Muscle of back (tissue), 11 donors: ENCODE measurements around the gene DIP2C. TPM values are rescaled to one million over a fixed set of nuclear protein-coding genes. Genes with fewer than 3 reads are reported as not detected.
A peak's percentile ranks its signal among the peaks of the same experiment; 100 is the strongest.
"Not testable (repeated sequence)": the region's sequence is repeated elsewhere in the genome, so short reads cannot be mapped to it uniquely, and the experiment has no call there.

Source experiments
- DNase-seq, 3 donors: peaks; one replicate each; pipeline versions ENCODE4 v3.0.0 to v3.0.0-alpha.2; 2013
- polyA plus RNA-seq, 10 donors: library from polyadenylated mRNA; unstranded; fragments of 120-200 nt; gene quantifications; one replicate each; pipeline ENCODE4 v1.2.1, GENCODE V29; 2013; ENCODE audit not compliant: insufficient read length in 10 of 10

The DIP2C gene
- polyA plus RNA-seq, 10 donors, result 23.3 to 30.9 (median 25.9) TPM

DNA sequence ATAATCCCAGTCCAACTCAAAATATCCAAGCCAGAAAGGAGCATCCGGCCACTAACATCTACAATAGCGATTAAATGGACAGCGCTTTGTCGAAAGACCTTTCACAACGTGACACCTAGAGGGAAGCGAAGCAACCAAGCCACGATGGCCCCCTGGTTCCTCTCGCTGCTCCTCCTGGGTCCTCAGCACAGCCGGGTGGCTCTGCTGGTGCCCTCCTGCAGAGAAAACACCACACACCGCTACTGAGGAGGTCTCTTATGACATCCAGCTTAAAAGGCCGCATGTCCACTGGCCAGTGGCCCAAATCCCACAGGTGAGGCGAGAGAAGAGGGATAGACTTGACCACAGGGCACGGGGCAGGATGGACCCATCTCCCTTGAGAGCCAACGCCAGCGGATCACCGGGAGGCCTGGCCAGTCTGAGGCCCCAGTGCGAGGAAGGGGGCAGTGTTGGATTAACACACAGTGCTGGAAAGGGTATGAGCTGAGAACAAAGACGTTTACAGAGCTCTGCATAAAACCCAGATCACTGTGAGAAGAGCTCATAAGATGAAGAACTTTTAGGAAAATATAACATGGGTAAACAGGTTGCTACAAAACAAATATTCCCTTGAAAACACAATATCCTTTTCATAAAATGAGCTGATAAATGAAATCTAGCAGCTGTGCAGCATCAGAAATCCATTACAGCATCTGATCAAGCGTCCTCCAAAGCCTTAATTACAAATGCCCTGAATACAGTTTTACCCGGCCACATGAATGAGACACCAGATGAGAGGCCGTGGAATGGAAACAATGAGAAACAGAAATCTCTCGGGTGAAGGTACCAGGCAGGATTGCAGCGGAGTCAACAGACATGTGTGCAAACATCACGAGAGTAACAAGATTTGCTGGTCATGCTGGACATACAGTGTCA is 236.7 kb downstream of the DIP2C start:
- DNase-seq, result no peak

DNA sequence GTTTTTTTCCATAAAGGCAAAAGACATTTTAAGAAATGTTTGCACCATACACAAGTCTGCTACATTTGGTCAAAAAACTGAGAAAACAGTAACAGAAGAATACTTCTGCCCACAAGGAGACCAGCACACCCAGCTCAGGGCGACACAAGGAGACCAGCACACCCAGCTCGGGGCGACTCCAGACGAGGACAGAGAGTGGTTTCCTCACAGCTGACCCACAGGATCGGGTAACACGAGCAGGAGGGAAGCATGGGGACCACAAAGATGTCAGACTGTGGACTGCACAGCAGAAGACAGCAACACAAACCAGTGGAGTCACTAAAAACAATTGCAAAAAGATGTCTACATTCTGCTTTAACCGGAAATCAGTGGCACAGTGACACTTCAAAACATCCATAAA is 237.6 kb downstream of the DIP2C start:
- no peak for DNase-seq

DNA sequence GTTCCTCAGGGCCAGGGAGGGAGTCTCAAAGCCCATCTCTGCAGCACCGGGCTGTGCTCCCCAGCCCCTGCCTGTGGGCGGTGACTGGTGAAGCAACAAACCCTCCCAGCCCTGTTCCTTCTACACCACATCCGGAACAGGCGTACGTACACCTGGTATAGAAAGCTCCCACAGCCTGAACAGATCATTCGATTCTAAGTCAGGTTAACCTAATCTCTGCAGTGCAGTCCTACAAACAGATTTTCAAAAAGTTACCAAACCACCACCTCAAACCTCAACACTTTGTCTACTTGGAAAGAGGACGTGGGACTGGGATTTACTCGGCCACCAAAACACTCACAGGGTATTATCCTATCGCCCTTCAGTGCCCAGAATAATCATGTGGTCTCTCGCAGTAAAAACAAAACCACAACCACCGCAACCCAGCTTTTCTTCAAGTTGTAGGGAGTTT is 238.4 kb downstream of the DIP2C start:
- no peak for DNase-seq

DNA sequence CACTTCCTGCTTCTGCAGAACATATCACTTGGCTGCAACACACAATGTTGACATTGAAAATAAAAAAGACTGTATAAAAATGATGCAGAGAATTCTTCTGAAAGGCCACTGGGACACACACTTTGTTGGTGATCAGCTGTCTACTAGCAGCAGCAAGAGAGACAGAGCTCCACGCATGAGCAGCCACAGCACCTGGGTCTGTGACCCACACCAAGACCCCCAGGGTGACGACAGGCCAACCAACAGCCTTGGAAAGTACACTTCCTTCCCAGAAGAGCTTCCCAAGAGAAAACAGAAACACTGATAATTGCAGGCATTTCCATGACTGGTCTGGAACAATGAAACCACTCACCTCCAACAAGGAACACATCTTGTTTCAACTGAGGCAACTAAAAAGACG is 239.0 kb downstream of the DIP2C start:
- DNase-seq, result no peak

DNA sequence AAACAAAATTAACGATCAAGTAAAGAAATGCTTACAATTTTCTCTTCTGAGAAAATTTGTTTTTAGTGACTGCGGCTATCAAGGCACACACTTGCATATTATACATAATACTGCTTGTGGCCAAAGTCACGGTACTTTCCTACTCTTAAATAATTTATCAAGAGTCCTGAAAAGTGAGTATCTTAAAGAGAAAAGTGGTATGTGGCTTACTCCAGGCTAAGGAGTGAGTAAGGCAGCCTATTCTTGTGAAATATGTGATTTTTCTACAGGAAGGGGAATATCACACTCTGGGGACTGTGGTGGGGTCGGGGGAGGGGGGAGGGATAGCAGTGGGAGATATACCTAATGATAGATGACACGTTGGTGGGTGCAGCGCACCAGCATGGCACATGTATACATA is 240.1 kb downstream of the DIP2C start:
- not testable (repeated sequence) for DNase-seq

DNA sequence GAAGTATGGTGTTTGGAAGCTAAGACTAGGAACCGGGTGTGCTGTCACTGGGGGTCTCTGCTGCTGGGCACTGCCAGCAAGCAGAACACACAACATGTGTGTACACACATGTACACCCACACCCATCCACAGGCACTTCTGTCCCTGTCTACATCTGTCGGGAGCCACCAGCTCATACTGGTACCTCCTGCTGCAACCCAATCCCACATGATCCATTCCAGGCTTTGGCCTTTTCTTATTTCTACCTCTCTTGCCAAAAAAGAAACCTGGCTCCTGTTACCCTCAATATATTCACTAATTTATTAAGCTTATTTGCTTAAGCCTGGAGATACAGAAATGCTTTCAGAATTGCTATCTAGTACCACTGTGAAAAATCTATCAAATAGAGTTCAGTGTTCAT is 246.0 kb downstream of the DIP2C start:
- no peak for DNase-seq

DNA sequence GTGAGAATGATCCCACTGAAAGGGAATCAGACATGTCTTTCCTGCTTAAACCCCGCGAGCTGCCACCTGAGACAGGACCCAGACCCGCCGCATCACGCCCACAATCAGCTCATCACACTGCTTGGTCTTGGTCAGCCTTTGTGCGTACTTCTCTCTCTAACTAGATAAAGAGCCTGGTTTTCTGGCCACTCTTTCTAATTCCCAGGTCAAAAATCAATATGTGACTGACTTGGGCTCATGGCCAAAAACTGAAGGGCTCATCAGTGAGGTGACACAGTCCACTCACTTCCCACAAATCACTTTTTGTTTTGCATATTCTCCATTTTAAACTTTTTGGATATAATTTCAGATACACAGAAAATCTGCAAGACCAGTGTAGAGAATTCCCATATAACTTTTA is 247.3 kb downstream of the DIP2C start:
- DNase-seq, result no peak

DNA sequence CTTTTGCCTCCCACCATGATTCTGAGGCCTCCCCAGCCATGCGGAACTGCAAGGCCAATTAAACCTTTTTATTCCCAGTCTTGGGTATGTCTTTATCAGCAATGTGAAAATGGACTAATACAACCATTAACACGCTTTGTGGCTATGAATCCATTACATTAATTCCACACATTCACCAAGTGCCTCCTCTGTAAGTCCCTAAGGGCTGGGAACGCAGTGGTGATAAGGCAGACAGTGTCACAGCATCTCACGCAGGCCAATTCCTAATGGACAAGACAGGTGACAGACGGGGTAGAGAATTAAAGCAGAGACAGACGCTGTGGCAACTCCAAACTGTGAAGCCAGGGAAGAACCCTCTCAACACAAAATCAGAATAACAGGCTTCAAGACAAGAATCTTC is 247.8 kb downstream of the DIP2C start:
- no peak for DNase-seq

DNA sequence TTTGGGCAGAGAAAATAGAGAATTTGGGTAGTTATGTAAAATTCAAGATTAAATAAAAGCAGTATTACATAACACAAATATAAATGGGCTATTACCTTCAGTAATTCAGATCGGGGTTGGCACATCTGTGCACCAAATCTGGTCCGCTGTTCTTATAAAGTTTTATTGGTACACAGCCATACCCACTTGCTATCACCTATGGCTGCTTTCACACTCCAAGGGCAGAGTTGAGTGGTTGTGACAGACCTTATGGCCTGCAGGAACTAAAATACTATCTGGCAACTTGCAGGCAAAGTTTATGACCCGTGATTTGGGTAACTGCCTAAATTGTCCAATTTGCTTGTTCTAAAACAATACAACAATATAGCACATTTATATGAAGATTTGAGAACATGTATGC is 249.3 kb downstream of the DIP2C start:
- DNase-seq, result no peak

DNA sequence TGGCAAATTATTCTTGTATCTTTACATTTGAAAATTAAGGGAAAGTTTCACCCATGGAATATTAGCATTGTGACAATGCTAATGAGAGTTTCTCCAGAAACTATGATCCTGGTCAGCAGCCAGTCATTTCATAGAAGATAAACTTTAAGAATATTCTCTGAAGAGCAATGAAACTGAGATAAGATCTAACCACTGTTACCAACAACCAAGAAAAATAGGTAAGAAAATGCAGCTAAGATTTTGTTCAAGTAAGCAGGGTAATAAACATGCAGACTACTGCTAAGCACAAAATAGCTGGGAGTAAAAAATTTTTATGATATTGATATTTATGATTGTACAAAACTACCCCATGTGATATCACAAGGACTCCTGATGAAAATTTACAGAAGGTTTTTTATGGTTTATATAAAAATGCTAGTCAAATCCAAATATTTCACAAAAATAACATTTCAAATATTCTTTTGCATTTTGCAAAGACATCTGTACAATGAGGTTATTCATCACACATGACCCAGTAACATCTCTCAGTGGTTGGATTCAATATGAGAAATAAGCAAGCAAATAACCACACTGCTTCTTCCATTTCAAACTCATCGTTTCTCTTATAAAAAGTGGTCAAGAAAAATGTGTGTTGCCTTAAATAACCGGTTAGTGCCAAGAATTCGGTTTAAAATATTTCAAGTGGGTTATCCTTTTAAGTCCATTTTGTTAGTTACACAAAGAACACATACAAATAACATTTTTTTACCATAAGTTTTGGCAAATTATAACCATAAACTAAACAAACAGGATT is 251.6 kb downstream of the DIP2C start:
- no peak for DNase-seq

DNA sequence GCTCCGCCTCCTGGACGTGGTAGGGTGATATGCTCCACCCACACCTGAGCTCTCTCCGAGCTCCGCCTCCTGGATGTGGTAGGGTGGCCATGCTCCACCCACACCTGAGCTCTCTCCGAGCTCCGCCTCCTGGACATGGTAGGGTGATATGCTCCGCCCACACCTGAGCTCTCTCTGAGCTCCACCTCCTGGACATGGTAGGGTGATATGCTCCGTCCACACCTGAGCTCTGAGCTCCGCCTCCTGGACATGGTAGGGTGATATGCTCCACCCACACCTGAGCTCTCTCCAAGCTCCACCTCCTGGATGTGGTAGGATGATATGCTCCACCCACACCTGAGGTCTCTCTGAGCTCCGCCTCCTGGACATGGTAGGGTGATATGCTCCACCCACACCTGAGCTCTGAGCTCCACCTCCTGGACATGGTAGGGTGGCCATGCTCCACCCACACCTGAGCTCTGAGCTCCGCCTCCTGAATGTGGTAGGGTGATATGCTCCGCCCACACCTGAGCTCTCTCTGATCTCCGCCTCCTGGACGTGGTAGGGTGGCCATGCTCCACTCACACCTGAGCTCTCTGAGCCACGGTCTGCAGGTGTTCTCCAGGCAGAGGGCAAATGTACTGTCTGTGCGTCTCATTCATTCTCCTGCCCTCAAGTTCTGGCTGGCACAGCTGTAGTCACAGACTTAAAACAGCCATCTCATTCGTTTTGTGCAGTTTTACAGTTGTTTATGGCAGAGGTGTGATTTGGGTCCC is 252.4 kb downstream of the DIP2C start:
- DNase-seq, result no peak

DNA sequence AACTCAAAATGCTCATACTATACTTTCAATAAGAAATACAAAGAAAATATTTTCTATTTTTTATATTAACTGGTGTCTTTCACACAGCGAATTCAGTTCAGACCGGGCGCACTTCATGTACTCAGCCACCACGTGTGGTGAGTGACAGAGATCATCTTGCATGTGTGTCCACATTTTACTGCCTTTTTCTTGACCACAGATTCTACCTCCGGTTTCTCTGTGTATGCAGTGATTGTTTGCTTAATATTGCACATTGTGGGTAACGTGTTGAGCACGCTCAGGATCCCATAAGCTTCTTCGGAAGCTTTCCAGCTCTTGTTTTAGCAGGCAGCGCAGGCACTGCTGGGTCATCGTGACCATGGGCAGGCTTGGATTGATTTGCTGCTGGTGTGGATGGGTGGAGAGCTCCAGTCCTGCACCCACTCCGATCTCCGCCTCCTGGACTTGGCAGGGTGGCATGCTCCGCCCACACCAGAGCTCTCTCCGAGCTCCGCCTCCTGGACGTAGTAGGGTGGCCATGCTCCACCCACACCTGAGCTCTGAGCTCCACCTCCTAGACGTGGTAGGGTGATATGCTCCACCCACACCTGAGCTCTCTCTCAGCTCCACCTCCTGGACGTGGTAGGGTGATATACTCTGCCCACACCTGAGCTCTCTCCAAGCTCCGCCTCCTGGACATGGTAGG is 253.3 kb downstream of the DIP2C start:
- DNase-seq, result no peak

DNA sequence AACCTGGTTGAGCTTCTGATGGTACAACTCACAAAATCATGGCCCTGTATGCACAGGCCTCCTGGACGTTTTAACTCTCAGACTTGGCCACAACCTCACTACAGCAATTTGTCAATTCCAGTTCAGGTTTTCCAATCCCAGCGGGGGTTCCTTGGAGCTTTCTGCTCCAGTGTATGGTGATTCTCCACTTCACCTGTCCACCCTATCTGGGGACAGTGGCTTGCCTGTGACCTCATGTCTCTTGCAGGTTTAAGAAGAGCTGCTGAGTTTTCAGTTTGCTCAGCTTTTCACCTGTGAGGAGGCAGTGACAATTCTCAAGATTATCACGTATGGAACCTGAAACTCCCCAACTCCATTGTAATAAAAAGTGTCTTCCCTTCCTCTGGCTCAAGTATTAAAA is 254.1 kb downstream of the DIP2C start:
- no peak for DNase-seq

DNA sequence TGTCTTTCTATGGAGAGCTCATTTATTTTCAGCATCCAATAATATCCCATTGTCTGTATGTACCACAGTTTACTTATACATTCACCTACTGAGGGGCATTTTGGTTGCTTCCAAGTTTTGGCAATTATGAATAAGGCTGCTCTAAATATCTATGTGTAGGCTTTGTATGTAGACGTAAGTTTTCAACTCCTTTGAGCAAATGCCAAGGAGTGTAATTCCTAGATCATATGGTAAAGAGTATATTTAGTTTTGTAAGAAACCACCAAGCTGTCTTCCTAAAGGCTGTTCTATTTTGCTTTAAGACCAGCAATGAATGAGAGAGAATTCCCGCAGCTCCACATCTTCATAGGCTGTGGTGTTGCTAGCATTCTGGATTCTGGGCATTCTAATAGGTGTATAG is 259.8 kb downstream of the DIP2C start:
- no peak for DNase-seq

DNA sequence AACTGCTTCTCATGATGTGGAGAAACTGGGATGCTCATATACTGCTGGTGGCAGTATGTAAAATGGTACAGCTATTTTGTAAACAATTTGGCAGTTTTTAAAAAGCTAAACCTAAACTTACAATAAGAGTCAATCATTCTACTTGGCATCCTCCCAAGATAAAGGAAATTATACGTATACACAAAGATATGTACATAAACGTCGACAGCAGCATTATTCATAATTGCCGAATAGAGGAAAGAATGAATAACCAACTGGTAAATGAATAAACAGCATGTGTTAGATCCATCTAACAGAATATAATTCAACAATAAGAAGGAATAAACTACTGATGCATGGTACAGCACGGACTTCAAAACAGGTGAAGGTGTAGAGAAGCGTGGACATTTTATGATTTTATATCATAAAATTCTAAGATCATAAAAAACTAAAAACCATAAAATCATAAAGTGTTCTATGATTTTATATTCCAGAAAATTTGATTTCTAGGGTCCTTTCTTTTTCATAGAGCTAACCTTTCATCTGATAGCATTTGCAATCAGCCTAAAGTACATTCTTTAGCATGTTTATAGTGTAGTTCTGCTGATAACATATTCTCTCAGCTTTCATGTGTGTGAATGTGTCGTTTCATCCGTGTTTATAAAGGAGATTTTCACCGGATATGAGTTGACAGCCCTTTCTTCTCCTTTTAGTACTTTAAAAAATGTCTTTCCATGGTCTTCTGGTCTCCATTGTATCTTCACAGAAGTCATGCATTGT is 261.5 kb downstream of the DIP2C start:
- DNase-seq, result no peak

DNA sequence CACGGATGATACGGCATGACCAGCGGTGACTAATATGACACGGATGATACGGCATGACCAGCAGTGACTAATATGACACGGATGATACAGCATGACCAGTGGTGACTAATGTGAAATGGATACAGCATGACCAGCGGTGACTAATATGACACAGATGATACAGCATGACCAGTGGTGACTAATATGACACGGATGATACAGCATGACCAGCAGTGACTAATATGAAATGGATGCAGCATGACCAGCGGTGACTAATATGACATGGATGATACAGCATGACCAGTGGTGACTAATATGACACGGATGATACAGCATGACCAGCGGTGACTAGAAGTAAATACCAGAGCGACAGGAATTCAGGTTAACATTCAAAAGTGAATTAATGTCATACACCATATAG is 264.1 kb downstream of the DIP2C start:
- not testable (repeated sequence) for DNase-seq

DNA sequence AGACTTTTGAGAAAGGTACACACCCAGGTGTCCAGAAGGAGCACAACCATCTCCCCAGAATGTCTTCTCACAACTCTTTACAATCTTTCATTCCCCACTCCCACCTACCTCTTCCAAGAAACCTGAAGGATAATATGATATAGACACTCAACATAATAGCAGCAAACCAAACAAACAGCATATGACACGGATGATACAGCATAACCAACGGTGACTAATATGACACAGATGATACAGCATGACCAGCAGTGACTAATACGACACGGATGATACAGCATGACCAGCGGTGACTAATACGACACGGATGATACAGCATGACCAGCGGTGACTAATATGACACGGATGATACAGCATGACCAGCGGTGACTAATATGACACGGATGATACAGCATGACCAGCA is 264.7 kb downstream of the DIP2C start:
- DNase-seq, result not testable (repeated sequence)

DNA sequence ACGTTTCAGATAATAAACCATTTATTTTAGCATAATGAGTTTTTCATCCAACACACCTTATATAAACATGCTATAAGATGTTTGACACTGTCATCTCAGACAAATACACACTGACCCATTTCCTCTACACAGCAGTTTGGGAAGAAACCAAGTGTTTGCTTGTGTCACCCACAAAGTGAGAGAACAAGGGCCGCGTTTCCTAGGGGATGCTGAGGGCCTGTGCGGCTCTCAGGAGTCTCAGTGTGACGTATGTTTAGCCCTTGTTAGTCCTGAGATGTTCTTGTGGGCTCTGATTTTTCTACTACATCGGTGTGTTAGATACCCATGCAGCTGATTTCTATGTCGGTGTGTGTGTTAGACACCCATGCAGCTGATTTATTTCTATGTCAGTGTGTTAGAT is 266.3 kb downstream of the DIP2C start:
- no peak for DNase-seq

DNA sequence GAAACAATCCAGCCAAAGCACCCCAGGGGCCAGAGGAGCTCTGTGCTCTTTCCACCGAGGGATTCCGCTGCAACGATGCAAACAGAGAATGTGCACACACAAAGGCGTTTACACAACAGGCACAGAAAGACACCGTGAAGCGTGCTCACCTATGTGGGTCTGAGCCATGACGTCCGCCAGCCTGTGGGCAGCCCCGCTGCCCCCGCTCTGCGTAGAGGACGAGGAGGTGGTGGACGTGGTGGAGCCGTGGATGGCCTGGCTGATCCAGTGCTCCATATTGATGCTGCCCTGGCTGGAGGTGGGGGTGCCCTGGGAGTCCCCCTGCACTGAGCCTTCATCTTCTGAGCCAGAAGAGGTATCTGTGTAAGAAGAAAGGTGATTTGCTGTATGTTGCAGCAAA is 266.8 kb downstream of the DIP2C start:
- no peak for DNase-seq

DNA sequence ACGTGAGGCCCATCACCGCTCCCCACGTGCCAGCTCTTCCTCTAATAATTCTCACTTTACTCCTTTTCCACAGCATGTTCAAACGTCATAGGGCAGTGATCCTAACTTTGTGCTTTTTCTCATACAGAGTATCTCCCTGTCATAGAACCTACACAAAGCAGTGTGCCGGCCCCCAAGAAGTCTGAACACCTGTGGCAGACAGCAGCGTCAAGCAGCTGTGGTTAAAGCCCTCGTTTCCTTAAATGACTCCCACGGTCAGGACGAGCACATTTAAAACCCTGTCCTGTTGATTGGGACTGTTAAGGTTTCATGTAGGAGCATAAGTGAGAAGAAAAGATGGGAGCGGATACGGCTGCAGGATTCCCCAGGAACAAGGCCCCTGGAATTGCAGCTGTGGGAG is 267.2 kb downstream of the DIP2C start:
- DNase-seq, result peak in 1 of 3 donors; percentile 19

DNA sequence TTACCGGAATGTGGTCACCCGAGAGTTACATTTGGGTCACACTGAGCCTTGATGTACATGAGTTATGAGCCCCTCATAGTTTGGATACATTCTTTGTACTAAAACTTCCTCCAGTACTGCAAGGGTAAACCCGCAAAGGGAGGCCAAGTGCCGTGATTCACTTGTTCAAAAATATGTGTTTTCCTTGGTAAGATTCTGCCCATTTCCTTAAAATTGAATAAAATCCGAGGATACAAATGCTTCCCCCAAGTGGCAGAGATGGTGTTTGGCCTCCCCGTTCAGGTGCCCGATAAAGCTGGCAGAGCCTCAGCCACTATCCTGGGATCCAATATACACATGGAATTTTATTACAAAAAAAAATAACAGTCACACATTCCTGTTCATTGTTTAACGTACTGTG is 268.3 kb downstream of the DIP2C start:
- DNase-seq, result no peak
